Adrenal gland (tissue), 5 donors: ENCODE results near the gene PNLDC1.

ENCODE experiments used
- POLR2A ChIP-seq, 2 donors: fragments of 450-650 bp; IDR thresholded peaks; one replicate each; pipeline ENCODE4 v1.6.1; 2017; ENCODE audit warnings: antibody characterized with exemption in 2 of 2, mild to moderate bottlenecking in 2 of 2, moderate library complexity in 1 of 2
- TF ChIP-seq, protein P1 (sequence below), 6 experiments: fragments of 450-650 bp in 4 of 6; fragments of 200-600 bp in 2 of 6; sonication (generic) in 1 of 6; IDR thresholded peaks; 1 replicate in 5 of 6; 2 replicates in 1 of 6; pipeline versions ENCODE4 v1.5.1 to v1.8.0; 2016 to 2021; ENCODE audit warnings: antibody characterized with exemption in 6 of 6, mild to moderate bottlenecking in 2 of 6, moderate library complexity in 1 of 6
- donor health status: DM: no; HTN: no; CAD: no.

DNA sequence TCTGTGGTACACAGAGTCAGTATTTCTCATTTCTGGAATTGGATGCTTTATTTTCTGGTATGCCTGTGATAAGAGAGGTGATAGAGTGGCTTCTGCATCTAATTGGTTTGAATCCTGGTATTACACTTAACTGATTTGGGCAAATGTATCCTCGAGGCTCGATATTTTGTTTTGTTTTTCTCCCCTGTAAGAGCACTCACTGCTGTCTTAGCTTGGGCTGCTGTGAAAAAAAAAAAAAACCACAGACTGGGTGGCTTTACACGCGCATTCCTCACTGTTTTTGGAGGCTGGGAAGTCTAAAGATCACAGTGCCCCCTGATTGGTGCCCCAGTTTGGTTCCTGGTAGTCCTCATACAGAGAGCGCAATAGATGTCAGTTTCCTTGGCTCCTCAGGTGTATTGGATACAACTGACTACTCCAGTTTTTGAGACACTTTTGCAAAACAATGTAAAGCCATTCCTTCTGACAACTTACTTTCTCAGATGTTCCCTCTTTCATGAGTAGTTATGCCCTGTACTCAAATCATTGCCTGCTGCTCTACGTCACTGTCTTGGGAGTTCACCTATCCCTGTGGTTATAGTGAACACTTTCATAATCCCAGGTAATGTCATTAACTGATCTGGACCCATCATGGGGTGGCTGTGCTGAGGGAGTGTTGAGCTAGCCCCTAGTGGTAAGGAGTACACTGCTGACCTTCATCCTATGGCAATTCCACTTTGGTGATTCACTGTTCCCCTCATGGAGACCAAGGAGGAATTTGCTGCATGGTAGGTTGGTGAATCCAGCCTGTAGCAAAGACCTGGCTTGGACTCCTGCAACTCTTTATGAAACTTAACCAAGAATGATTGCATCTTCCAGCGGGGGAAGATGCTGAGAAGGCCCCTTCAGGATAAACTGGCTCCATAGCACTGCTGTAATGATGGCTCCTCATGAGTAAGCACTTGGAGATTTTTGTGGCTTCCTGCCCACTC, 41.8 kb upstream of the PNLDC1 start:
- TF ChIP-seq POLR2A (IDR thresholded peaks at IDR 0.05) = no peak
- TF ChIP-seq, protein P1, sequence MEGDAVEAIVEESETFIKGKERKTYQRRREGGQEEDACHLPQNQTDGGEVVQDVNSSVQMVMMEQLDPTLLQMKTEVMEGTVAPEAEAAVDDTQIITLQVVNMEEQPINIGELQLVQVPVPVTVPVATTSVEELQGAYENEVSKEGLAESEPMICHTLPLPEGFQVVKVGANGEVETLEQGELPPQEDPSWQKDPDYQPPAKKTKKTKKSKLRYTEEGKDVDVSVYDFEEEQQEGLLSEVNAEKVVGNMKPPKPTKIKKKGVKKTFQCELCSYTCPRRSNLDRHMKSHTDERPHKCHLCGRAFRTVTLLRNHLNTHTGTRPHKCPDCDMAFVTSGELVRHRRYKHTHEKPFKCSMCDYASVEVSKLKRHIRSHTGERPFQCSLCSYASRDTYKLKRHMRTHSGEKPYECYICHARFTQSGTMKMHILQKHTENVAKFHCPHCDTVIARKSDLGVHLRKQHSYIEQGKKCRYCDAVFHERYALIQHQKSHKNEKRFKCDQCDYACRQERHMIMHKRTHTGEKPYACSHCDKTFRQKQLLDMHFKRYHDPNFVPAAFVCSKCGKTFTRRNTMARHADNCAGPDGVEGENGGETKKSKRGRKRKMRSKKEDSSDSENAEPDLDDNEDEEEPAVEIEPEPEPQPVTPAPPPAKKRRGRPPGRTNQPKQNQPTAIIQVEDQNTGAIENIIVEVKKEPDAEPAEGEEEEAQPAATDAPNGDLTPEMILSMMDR (IDR thresholded peaks at IDR 0.05) = no peak
